NCI-H2029 (cell line): ENCODE measurements around the gene ZCCHC7.
"Not testable (repeated sequence)": the region's sequence is repeated elsewhere in the genome, so short reads cannot be mapped to it uniquely, and the experiment has no call there.

Experiments
- DNase-seq: peaks from one replicate; lab custom pipeline; 2025; lab: John Stamatoyannopoulos, UW

ZCCHC7 gene

GRCh38 chr9:37293664-37294524 lies 173.5 kb downstream of the ZCCHC7 start:
- DNase-seq: no peak

GRCh38 chr9:37295178-37295577 lies 174.8 kb downstream of the ZCCHC7 start:
- no peak for DNase-seq

GRCh38 chr9:37295796-37296195 lies 175.4 kb downstream of the ZCCHC7 start:
- DNase-seq: no peak

- DNase-seq: no peak
Measured at GRCh38 chr9:37297592-37297991, 177.2 kb downstream of the ZCCHC7 start.

GRCh38 chr9:37300620-37301019 lies 180.2 kb downstream of the ZCCHC7 start:
- no peak for DNase-seq

- DNase-seq: no peak
Measured at GRCh38 chr9:37301042-37301853, 180.9 kb downstream of the ZCCHC7 start.

GRCh38 chr9:37301854-37302172 lies 181.4 kb downstream of the ZCCHC7 start:
- DNase-seq: no peak

- DNase-seq: peak; percentile 65
Measured at GRCh38 chr9:37302277-37302676, 181.9 kb downstream of the ZCCHC7 start.

GRCh38 chr9:37303272-37303671 lies 182.9 kb downstream of the ZCCHC7 start:
- DNase-seq: not testable (repeated sequence)

- no peak for DNase-seq
Measured at GRCh38 chr9:37309136-37309535, 188.8 kb downstream of the ZCCHC7 start.

GRCh38 chr9:37311938-37312708 lies 191.7 kb downstream of the ZCCHC7 start:
- no peak for DNase-seq

GRCh38 chr9:37324261-37324683 lies 203.9 kb downstream of the ZCCHC7 start:
- peak; percentile 55 for DNase-seq

- peak; percentile 83 for DNase-seq
Measured at GRCh38 chr9:37324691-37325490, 204.5 kb downstream of the ZCCHC7 start.

- DNase-seq: no peak
Measured at GRCh38 chr9:37325778-37326177, 205.4 kb downstream of the ZCCHC7 start.

GRCh38 chr9:37327553-37327952 lies 207.2 kb downstream of the ZCCHC7 start:
- no peak for DNase-seq

- no peak for DNase-seq
Measured at GRCh38 chr9:37328556-37329227, 208.3 kb downstream of the ZCCHC7 start.

- peak; percentile 20 for DNase-seq
Measured at GRCh38 chr9:37329576-37329975, 209.2 kb downstream of the ZCCHC7 start.

- DNase-seq: no peak
Measured at GRCh38 chr9:37331871-37332270, 211.5 kb downstream of the ZCCHC7 start.

GRCh38 chr9:37332578-37332977 lies 212.2 kb downstream of the ZCCHC7 start:
- no peak for DNase-seq

GRCh38 chr9:37333288-37333687 lies 212.9 kb downstream of the ZCCHC7 start:
- DNase-seq: no peak

GRCh38 chr9:37335238-37335637 lies 214.9 kb downstream of the ZCCHC7 start:
- DNase-seq: no peak
